DMS 273 (cell line): Measurements from ENCODE around the gene ATXN7L1.

Source experiments
- DNase-seq: peaks from one replicate; lab custom pipeline; 2025; ENCODE audit not compliant: unreplicated experiment; lab: John Stamatoyannopoulos, UW

The ATXN7L1 gene

GRCh38 chr7:105830405-105831301 is 45.7 kb downstream of the ATXN7L1 start:
- DNase-seq: no peak

- no peak for DNase-seq
Observed at GRCh38 chr7:105829681-105830322, 46.6 kb downstream of the ATXN7L1 start.

- DNase-seq: no peak
Observed at GRCh38 chr7:105828141-105828540, 48.3 kb downstream of the ATXN7L1 start.

GRCh38 chr7:105827151-105827875 is 49.1 kb downstream of the ATXN7L1 start:
- no peak for DNase-seq

GRCh38 chr7:105826143-105826542 is 50.3 kb downstream of the ATXN7L1 start:
- DNase-seq: no peak

GRCh38 chr7:105825371-105825770 is 51.0 kb downstream of the ATXN7L1 start:
- no peak for DNase-seq

GRCh38 chr7:105822806-105823205 is 53.6 kb downstream of the ATXN7L1 start:
- DNase-seq: no peak

GRCh38 chr7:105821527-105821926 is 54.9 kb downstream of the ATXN7L1 start:
- DNase-seq: no peak

- DNase-seq: no peak
Observed at GRCh38 chr7:105820363-105821066, 55.9 kb downstream of the ATXN7L1 start.

- DNase-seq: no peak
Observed at GRCh38 chr7:105819559-105819958, 56.8 kb downstream of the ATXN7L1 start.

GRCh38 chr7:105816954-105817615 is 59.3 kb downstream of the ATXN7L1 start:
- no peak for DNase-seq

- DNase-seq: no peak
Observed at GRCh38 chr7:105816266-105816843, 60.0 kb downstream of the ATXN7L1 start.

- no peak for DNase-seq
Observed at GRCh38 chr7:105815576-105815975, 60.8 kb downstream of the ATXN7L1 start.

GRCh38 chr7:105814481-105814880 is 61.9 kb downstream of the ATXN7L1 start:
- DNase-seq: no peak

- no peak for DNase-seq
Observed at GRCh38 chr7:105811189-105811847, 65.1 kb downstream of the ATXN7L1 start.

GRCh38 chr7:105810556-105810955 is 65.8 kb downstream of the ATXN7L1 start:
- DNase-seq: no peak

- no peak for DNase-seq
Observed at GRCh38 chr7:105808703-105809590, 67.5 kb downstream of the ATXN7L1 start.

- no peak for DNase-seq
Observed at GRCh38 chr7:105808209-105808608, 68.2 kb downstream of the ATXN7L1 start.

- no peak for DNase-seq
Observed at GRCh38 chr7:105807448-105807762, 69.0 kb downstream of the ATXN7L1 start.
